ENCODE data around the gene TSSK2. TPM values are rescaled to one million over a fixed set of nuclear protein-coding genes. Genes with fewer than 3 reads are reported as not detected.

TSSK2 gene
- total and polyA plus RNA-seq, 2 of the 8 experiments (the other 6 are each of a cell fraction or from before 2014, with no cell fraction given) = not detected

- TF ChIP-seq CTBP2 (IDR thresholded peaks at IDR 0.05; ENCODE audit: borderline replicate concordance, insufficient read depth, insufficient read length, low read length) = no peak
These were observed 12.7 kb upstream of the TSSK2 start (continued) for GRCh38 chr22:19118329-19118880.

Measured in H1 (cell line).